Globus pallidus (tissue), 1 donor: Measurements from ENCODE around the gene CEACAM3.

Source experiments
- DNase-seq: peaks from one replicate; pipeline ENCODE4 v3.0.0-alpha.2; 2015; ENCODE audit warnings: low spot score

Gene CEACAM3

GRCh38 chr19:41792513-41793413 is 3.6 kb upstream of the CEACAM3 start:
- peak; percentile 10 for DNase-seq

GRCh38 chr19:41793414-41793727 is 3.0 kb upstream of the CEACAM3 start:
- no peak for DNase-seq

GRCh38 chr19:41795031-41795461 is 1.3 kb upstream of the CEACAM3 start:
- DNase-seq, result no peak

GRCh38 chr19:41796901-41797300 is 514 bp downstream of the CEACAM3 start:
- no peak for DNase-seq

- DNase-seq, result no peak
Observed at GRCh38 chr19:41799444-41800000, 3.1 kb downstream of the CEACAM3 start.

- no peak for DNase-seq
Observed at GRCh38 chr19:41801031-41801430, 4.6 kb downstream of the CEACAM3 start.

- no peak for DNase-seq
Observed at GRCh38 chr19:41801792-41802211, 5.4 kb downstream of the CEACAM3 start.

GRCh38 chr19:41802770-41803169 is 6.4 kb downstream of the CEACAM3 start:
- no peak for DNase-seq

- no peak for DNase-seq
Observed at GRCh38 chr19:41804336-41804735, 7.9 kb downstream of the CEACAM3 start.

GRCh38 chr19:41807176-41807575 is 10.8 kb downstream of the CEACAM3 start:
- no peak for DNase-seq

GRCh38 chr19:41808663-41809566 is 12.5 kb downstream of the CEACAM3 start:
- DNase-seq, result no peak

GRCh38 chr19:41810301-41810700 is 13.9 kb downstream of the CEACAM3 start:
- no peak for DNase-seq

- peak; percentile 38 for DNase-seq
Observed at GRCh38 chr19:41811036-41811435, 14.6 kb downstream of the CEACAM3 start.

- DNase-seq, result no peak
Observed at GRCh38 chr19:41811981-41812380, 15.6 kb downstream of the CEACAM3 start.

GRCh38 chr19:41813911-41814310 is 17.5 kb downstream of the CEACAM3 start:
- DNase-seq, result no peak

- DNase-seq, result no peak
Observed at GRCh38 chr19:41815301-41815700, 18.9 kb downstream of the CEACAM3 start.

GRCh38 chr19:41816761-41817160 is 20.4 kb downstream of the CEACAM3 start:
- DNase-seq, result no peak

GRCh38 chr19:41821003-41821735 is 24.8 kb downstream of the CEACAM3 start:
- no peak for DNase-seq

GRCh38 chr19:41837981-41838708 is 41.8 kb downstream of the CEACAM3 start:
- no peak for DNase-seq

GRCh38 chr19:41839211-41839610 is 42.8 kb downstream of the CEACAM3 start:
- DNase-seq, result no peak

- no peak for DNase-seq
Observed at GRCh38 chr19:41843371-41843770, 47.0 kb downstream of the CEACAM3 start.
